ENCODE measurements around the gene PIGU. TPM values are rescaled to one million over a fixed set of nuclear protein-coding genes. Genes with fewer than 3 reads are reported as not detected.

Gene PIGU
- total and polyA plus RNA-seq, 2 of the 13 experiments (the other 11 are each of a cell fraction or from before 2014, with no cell fraction given): 45.5 to 231 TPM

DNA sequence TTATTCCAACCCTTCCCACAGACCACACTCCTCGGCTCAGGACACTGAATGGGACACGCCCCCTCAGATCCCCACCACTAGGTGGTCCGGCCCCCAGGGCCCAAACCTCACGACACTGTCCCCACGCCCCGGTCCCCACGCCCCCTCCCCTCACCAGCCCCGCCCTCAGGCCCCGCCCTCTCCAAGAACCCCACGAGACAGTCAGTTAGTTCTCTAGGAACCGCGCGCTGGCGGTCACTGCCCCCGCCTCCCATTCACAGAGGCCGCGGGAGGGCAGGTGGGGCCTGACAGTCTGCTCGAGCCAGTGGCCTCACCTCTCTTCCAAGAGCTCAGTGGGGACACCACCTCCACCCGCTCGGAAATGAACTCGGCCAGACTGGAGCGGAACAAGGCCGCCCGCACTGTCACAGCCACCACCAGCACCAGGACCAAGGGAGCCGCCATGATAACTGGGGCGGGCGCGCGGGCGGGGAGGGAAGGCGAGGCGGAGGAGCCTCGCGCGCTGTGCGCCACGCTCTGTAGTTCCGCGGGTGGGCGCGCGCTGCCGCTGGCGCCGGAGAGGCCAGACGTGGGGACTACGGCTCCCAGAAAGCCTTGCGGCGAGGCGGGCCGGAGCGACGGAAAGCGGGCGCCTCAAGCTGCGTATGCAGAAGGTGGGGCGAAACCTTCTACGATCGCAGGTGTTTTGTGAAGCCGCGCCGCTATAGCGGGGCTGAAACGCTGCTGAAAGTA, at the start of gene PIGU (continued):
- TF ChIP-seq, protein P1, sequence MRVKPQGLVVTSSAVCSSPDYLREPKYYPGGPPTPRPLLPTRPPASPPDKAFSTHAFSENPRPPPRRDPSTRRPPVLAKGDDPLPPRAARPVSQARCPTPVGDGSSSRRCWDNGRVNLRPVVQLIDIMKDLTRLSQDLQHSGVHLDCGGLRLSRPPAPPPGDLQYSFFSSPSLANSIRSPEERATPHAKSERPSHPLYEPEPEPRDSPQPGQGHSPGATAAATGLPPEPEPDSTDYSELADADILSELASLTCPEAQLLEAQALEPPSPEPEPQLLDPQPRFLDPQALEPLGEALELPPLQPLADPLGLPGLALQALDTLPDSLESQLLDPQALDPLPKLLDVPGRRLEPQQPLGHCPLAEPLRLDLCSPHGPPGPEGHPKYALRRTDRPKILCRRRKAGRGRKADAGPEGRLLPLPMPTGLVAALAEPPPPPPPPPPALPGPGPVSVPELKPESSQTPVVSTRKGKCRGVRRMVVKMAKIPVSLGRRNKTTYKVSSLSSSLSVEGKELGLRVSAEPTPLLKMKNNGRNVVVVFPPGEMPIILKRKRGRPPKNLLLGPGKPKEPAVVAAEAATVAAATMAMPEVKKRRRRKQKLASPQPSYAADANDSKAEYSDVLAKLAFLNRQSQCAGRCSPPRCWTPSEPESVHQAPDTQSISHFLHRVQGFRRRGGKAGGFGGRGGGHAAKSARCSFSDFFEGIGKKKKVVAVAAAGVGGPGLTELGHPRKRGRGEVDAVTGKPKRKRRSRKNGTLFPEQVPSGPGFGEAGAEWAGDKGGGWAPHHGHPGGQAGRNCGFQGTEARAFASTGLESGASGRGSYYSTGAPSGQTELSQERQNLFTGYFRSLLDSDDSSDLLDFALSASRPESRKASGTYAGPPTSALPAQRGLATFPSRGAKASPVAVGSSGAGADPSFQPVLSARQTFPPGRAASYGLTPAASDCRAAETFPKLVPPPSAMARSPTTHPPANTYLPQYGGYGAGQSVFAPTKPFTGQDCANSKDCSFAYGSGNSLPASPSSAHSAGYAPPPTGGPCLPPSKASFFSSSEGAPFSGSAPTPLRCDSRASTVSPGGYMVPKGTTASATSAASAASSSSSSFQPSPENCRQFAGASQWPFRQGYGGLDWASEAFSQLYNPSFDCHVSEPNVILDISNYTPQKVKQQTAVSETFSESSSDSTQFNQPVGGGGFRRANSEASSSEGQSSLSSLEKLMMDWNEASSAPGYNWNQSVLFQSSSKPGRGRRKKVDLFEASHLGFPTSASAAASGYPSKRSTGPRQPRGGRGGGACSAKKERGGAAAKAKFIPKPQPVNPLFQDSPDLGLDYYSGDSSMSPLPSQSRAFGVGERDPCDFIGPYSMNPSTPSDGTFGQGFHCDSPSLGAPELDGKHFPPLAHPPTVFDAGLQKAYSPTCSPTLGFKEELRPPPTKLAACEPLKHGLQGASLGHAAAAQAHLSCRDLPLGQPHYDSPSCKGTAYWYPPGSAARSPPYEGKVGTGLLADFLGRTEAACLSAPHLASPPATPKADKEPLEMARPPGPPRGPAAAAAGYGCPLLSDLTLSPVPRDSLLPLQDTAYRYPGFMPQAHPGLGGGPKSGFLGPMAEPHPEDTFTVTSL (CRISPR knock-in tag; IDR thresholded peaks at IDR 0.05; ENCODE audit: borderline replicate concordance): no peak
- TF ChIP-seq NFATC3 (CRISPR knock-in tag; IDR thresholded peaks at IDR 0.05) (0 out of 2 replicates have a peak, but pooled peaks have one; percentile 41), KAT7 (CRISPR knock-in tag; IDR thresholded peaks at IDR 0.05; ENCODE audit: borderline replicate concordance) (no peak; the same call in 1 of the 2 replicates), ELF1 (CRISPR knock-in tag; IDR thresholded peaks at IDR 0.05) (peak; percentile 82), HDAC2 (CRISPR knock-in tag; IDR thresholded peaks at IDR 0.05) (peak; percentile 78), ZNF562 (CRISPR knock-in tag; IDR thresholded peaks at IDR 0.05; ENCODE audit: borderline replicate concordance) (no peak), NFRKB (IDR thresholded peaks at IDR 0.05) (no peak), ZNF430 (CRISPR knock-in tag; IDR thresholded peaks at IDR 0.05) (peak; percentile 82; the same call in 1 of the 2 replicates), SMAD1 (CRISPR knock-in tag; IDR thresholded peaks at IDR 0.05; ENCODE audit: borderline replicate concordance, low read depth) (peak; percentile 94; the same call in 1 of the 2 replicates), ZNF264 (CRISPR knock-in tag; IDR thresholded peaks at IDR 0.05) (no peak)
- TF ChIP-seq, protein P2, sequence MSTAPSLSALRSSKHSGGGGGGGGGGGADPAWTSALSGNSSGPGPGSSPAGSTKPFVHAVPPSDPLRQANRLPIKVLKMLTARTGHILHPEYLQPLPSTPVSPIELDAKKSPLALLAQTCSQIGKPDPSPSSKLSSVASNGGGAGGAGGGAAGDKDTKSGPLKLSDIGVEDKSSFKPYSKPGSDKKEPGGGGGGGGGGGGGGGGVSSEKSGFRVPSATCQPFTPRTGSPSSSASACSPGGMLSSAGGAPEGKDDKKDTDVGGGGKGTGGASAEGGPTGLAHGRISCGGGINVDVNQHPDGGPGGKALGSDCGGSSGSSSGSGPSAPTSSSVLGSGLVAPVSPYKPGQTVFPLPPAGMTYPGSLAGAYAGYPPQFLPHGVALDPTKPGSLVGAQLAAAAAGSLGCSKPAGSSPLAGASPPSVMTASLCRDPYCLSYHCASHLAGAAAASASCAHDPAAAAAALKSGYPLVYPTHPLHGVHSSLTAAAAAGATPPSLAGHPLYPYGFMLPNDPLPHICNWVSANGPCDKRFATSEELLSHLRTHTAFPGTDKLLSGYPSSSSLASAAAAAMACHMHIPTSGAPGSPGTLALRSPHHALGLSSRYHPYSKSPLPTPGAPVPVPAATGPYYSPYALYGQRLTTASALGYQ (CRISPR knock-in tag; IDR thresholded peaks at IDR 0.05): peak; percentile 72; the same call in 1 of the 2 replicates
- TF ChIP-seq, protein P3, sequence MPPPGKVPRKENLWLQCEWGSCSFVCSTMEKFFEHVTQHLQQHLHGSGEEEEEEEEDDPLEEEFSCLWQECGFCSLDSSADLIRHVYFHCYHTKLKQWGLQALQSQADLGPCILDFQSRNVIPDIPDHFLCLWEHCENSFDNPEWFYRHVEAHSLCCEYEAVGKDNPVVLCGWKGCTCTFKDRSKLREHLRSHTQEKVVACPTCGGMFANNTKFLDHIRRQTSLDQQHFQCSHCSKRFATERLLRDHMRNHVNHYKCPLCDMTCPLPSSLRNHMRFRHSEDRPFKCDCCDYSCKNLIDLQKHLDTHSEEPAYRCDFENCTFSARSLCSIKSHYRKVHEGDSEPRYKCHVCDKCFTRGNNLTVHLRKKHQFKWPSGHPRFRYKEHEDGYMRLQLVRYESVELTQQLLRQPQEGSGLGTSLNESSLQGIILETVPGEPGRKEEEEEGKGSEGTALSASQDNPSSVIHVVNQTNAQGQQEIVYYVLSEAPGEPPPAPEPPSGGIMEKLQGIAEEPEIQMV (CRISPR knock-in tag; IDR thresholded peaks at IDR 0.05; ENCODE audit: low read depth): peak; percentile 22; the same call in 1 of the 2 replicates
- TF ChIP-seq, protein P4, sequence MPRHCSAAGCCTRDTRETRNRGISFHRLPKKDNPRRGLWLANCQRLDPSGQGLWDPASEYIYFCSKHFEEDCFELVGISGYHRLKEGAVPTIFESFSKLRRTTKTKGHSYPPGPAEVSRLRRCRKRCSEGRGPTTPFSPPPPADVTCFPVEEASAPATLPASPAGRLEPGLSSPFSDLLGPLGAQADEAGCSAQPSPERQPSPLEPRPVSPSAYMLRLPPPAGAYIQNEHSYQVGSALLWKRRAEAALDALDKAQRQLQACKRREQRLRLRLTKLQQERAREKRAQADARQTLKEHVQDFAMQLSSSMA (CRISPR knock-in tag; IDR thresholded peaks at IDR 0.05): 0 out of 2 replicates have a peak, but pooled peaks have one; percentile 48
- TF ChIP-seq, protein P5, sequence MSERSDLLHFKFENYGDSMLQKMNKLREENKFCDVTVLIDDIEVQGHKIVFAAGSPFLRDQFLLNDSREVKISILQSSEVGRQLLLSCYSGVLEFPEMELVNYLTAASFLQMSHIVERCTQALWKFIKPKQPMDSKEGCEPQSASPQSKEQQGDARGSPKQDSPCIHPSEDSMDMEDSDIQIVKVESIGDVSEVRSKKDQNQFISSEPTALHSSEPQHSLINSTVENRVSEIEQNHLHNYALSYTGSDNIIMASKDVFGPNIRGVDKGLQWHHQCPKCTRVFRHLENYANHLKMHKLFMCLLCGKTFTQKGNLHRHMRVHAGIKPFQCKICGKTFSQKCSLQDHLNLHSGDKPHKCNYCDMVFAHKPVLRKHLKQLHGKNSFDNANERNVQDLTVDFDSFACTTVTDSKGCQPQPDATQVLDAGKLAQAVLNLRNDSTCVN (CRISPR knock-in tag; IDR thresholded peaks at IDR 0.05; ENCODE audit: borderline replicate concordance): peak; percentile 71; the same call in 1 of the 2 replicates
- TF ChIP-seq, protein P6, sequence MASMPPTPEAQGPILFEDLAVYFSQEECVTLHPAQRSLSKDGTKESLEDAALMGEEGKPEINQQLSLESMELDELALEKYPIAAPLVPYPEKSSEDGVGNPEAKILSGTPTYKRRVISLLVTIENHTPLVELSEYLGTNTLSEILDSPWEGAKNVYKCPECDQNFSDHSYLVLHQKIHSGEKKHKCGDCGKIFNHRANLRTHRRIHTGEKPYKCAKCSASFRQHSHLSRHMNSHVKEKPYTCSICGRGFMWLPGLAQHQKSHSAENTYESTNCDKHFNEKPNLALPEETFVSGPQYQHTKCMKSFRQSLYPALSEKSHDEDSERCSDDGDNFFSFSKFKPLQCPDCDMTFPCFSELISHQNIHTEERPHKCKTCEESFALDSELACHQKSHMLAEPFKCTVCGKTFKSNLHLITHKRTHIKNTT (CRISPR knock-in tag; IDR thresholded peaks at IDR 0.05): no peak
